HG03139 (cell line): ENCODE data around the gene COL23A1.

Source experiments
- ATAC-seq: cut with Tn5 transposase; IDR thresholded peaks from one replicate; pipeline ENCODE4 v1.9.1; 2021; ENCODE audit not compliant: unreplicated experiment

Gene COL23A1

GRCh38 chr5:178291161-178291561 is 299.0 kb downstream of the COL23A1 start:
- ATAC-seq, result no peak

- no peak for ATAC-seq
Observed at GRCh38 chr5:178290376-178290775, 299.8 kb downstream of the COL23A1 start.

GRCh38 chr5:178289438-178289837 is 300.8 kb downstream of the COL23A1 start:
- no peak for ATAC-seq

DNA sequence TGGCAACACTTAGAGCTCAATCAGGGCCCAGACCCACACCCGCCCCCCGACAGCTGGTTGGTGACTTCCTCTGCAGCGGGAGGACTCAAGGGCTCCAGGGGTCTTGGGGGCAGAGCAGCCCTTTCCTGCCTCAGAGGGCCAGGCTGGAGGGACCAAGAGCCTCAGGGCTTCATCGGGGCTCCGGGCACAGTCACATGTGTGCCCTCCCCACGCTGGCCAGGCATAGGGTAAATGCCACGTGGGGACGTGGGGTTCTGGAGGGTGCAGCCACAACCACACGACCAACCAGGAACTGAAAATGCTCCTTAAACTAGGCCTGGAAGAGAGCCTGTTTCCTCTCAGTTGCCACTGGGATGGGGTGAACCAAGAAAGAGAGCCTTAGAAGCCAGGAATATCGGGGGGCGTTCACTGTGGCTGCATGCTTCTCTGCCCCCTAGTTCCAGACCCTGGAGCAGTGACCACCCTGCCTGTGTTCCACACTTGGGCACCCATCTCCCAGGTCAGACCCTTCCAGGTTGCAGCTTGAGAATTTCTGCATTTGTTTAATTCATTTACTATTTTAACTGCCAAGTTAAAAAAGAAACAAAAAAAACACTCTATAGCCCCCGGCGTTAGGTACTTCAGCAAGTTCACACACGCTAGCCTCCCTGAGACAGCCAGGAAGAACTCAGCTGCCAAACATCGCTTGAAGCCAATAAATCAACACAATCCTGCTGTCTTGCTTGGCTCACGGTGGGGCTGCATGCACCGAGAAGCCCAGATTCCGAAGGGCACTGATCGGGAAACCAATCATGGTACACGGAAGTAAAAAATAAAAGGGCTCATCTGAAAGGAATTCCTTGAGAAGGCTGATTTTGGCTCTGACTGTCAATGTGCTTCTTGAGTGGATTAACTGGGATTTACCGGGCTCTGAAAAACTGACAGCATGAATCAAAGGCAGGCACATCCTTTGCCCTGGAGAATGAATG is 301.5 kb downstream of the COL23A1 start:
- ATAC-seq, result no peak

GRCh38 chr5:178287791-178288105 is 302.4 kb downstream of the COL23A1 start:
- no peak for ATAC-seq

DNA sequence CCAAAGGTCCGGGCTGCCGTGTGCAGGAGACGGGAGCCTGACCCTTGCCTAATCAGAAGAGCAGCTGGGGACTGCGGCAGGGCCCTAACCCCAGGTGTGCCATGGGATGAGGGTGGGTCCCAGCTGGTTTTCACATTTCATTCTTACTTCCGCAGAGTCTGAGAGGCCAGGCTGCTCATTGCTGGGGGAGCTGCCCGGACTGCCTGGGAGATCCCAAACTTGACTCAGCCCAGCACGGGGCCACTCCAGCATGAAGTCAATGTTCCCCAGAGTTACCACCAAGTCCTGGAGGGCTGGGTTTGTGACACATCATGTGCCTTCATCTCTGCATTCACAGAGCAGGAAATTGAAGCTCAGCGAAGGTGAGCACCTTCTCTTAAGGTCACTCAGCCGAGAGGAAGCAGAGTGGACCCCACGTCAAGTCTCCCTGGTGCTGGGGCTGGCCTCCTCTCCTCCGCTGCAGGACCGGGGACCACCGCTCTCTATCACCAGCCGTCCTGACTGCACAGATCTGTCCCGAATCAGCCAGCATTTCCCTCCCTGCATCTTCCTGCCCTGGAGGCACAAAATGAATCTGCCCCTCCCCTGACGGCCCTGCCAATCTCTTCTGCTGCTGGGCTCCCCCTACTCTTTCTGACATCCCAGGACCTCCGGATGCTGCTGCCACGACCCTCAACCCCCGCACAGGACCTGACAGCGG is 303.0 kb downstream of the COL23A1 start:
- ATAC-seq, result no peak

DNA sequence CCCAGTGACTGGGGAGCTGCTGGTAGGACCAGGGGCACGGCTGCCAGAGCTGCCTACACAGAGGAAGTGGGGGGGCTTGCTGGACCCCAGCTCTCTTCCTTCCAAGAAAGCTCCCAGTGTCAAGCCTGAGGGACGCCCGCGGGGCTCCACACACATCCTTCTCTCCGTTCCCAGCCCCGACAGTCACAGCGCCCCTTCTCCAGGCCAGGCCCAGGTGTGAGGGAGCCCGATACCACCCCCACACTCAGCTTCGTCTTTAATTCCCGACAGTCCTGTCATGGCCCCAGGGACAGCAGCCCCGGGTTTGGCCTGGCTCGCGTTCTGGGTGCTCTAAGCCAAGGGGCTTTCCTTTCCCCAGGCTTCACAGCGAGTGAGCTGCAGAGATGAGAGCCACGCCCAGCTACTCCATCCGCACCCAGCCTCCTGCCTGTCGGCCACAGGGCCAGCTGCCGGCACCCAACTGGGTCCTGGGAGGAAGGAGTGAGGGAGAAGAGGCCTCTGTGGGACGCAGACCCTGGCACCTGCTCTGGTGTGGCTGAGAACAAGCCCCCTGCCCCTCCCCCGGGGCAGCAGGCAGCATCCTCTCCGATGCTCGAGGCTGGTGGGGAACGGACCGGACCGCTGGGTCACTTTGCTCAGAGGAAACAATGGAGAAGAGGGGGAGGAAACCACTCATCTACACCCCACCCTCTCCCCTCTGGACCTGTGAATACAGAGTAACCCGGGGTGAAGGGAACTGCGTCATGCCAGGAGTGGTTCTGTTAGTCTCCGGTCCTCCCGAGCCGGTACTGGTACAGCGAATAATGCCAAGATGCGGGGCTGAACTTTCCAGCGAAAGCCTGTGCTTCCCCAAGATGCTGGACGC is 303.7 kb downstream of the COL23A1 start:
- no peak for ATAC-seq

GRCh38 chr5:178285399-178286225 is 304.6 kb downstream of the COL23A1 start:
- ATAC-seq, result no peak

DNA sequence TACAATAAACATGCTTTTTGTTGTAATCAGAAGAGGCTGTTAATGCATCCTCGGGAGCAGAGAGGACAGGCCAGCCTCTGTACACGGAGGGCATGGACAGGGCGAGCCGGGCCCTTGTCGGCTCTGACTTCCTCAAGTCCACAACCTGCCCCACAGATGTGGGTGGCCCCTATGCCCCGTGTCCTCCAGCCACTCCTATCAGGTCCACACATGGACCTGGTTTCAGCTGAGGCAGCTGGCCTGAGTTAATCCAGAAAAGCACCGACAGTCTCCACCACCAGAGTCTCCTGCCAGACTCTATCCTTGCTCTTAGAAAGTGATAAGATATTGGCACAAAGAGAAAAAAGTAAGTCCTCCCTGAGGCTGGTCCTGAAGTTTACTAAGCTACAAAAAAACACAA is 305.2 kb downstream of the COL23A1 start:
- no peak for ATAC-seq

DNA sequence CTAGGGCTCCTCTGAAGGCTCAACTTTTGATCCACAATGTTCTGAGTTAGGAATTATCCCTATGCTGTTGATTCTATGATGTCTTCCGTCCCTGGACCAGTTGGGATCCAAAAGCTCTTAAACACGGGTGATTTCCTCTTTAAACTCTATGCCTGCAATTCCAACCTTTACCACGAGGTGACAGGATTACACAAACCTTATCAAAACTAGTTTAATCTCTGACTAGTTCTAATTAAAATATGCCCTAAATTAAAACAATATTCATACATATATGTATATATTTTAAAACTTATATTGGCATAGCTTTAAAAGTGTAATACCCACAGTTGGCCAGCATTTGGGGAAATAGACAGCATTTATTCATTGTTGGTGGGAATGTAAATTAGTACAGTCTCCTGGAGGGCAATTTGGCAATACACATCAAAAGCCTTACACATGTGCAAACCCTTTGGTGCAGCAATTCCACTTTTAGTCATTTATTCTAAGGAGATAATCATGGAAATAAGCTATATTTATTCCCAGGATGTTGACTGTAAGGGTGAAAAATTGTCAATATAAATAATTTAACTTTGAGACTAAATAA is 306.0 kb downstream of the COL23A1 start:
- ATAC-seq, result no peak

DNA sequence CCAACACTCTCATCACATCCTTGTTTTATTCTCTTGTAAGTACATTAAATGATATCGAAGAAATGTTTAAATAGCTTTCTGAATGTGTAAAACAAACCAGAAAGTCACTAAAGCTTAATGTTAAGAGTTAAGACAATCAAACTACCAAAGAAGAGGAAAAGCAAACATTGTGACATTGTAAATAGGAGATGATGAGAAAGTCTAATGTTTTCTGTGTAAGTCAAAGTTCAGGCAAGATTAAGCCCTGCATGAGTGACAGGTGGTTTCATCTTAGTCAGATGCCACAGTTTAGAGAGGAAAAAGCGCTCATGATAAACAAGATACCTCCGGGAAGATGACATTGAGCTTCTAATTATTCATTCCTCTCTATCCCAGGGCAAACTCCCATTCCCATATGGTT is 306.7 kb downstream of the COL23A1 start:
- ATAC-seq, result no peak

DNA sequence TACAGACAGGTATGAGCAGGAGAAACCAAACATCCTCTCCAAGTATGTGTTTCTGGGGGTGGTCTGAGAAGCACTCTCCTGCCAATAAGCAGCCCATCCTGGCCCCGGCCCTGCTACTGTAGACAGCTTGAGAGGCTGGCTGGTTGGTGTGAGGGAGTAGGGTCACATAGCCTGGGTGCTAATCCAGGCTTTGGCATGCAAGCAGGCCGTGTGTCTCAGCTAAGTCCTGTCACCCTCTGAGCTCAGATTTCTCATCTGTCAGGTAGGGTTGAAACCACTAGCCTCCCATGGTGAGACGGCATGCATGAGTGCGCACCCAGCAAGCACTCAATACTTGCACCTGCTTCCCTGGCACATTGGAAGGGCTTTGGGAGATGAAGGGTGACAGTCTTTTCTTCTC is 307.8 kb downstream of the COL23A1 start:
- no peak for ATAC-seq

- no peak for ATAC-seq
Observed at GRCh38 chr5:178281331-178281730, 308.9 kb downstream of the COL23A1 start.

- ATAC-seq, result no peak
Observed at GRCh38 chr5:178280631-178281030, 309.6 kb downstream of the COL23A1 start.

- no peak for ATAC-seq
Observed at GRCh38 chr5:178279723-178280438, 310.3 kb downstream of the COL23A1 start.

DNA sequence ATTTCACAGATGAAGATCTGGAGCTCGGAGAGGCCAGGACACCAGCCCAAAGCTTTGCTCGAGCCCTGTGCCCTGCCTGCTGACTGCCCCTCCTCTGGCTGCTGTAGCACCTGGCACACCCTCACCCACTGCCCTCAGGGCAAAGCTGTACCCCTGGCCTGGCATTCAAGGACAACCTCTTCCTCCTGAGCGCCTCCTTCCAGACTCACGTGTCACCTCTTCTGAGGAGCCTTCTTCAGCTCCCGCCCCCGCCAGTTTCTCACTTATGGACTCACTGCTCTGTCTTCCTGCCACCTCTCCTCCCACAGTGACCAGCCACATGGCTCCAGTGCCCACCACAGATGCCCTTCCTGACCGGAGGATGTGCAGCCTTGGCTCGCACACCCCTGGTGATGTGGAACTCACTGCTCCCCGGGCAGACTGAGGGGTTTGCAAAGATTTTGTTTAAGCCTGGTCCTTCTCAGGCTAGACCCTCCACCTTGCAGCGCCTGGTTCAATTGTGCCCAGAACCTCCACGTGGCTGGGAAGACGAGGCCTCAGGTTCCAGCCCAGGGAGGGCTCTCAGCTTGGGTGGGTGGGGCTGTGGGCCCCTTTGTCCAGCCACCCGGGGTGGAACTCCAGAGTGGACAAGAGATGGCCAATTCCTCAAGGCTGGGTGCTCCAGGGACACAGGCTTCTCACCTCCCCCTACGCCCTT is 311.0 kb downstream of the COL23A1 start:
- no peak for ATAC-seq

GRCh38 chr5:178278358-178279023 is 311.7 kb downstream of the COL23A1 start:
- no peak for ATAC-seq

- ATAC-seq, result no peak
Observed at GRCh38 chr5:178277866-178278265, 312.3 kb downstream of the COL23A1 start.
